Nucleus accumbens (tissue), 56 donors: ENCODE results near the gene SNRPB.

Experiments used
- DNase-seq, 56 donors: peaks; one replicate each; lab custom pipeline; 2025; lab: John Stamatoyannopoulos, UW

The SNRPB gene

DNA sequence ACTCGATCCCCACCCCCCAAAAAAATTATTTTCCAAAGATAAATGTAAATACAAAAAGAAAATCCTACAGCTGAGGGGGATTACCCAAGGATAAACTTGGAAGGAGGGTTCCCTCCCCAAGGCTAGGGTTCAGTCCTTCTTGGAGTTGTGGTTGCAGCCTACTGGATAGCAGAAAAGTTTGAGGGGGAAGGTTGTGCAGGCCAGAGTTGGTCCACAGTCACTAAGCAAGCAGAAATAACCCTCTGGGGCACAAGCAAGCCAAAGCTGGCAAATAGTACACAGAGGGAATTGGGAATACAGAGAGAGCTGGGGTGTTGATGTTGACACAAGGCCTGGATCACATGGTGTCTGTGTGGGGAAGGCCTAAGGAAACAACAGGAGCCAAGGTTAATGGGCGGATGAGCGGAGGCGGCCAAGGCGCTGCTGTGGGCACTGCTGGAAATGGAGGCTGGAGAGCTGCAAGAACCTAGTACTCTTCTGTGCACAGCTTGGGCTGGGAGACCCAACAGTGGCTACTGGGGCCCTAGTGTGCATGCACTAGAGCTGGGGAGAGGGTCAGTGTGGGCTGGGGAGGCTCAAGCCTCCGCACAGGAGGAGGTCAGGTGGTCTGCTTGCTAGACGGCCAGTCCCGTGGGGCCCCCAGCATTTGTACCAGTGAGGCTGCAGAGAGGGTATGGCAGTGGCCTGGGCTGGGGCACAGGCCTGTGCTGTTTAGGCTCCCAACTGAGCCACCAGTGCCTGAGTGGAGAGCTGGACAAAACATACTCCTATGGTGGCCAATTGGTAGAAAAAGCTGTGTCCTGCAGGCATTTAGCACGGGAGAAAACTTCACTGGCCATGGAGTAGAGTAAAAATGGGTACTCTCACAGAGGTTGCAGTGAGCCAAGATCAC lies 5.5 kb upstream of the SNRPB start:
- no peak for DNase-seq

GRCh38 chr20:2473516-2473915 lies 2.9 kb upstream of the SNRPB start:
- no peak for DNase-seq

DNA sequence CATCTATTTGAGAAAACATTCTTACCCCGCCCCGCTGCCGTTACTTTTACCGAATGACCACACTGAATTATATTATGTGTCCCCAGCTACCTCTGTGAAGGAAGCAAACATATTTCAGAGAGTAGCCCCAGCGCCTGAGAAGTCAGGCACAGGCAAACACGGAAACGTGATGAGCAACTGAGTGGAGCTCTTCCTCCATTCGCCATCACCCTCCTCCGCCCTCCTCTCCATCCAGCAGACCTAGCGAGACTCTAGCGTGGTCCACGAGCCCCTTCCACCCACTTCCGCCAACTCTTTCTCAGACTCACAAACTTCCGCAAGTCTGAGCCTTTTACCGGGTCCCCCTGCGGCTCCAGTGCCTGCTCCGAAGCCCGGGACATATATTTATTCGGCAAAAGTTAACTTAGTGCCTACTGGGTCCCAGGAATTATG lies 582 bp downstream of the SNRPB start:
- peak in 22 of 56 donors; percentile 19 to 69 (median 42) for DNase-seq

- no peak for DNase-seq
Measured at GRCh38 chr20:2468581-2469407, 1.8 kb downstream of the SNRPB start.

DNA sequence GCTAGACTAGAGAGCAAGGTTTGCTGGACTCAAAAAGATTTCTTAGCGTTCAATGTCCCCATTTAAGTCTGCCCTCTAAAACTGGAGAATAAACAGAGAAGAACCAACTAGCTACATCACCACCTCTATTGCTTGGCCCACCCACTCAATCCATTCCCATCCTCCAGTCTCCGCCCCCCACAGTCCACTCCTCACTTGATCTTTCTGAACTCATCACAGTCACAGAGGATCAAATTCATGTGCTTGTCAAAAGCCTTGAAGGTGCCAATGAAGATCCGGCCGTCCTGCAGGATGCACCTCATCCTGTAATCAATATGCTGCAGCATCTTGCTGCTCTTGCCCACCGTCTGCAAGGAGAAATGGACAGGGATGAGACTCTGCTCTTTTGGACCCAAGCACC lies 3.2 kb downstream of the SNRPB start:
- no peak for DNase-seq

DNA sequence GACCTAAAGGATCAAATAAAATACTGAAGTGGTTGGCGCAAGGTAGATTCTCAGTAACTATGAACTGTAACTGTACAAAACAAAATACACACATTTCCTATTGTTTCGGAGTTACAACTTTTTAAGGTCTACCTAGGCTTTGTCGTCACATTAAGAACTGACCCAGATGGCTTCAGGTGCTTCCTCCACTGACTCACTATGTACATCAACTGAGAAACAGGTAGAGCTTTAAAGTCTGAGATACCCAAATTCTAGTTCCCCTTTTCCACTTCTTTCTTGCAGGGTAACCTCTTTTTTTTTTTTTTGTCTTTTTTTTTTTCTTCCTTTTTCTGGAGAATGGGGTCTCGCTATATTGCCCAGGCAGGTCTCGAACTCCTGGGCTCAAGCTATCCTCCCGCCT lies 5.5 kb downstream of the SNRPB start:
- no peak for DNase-seq

DNA sequence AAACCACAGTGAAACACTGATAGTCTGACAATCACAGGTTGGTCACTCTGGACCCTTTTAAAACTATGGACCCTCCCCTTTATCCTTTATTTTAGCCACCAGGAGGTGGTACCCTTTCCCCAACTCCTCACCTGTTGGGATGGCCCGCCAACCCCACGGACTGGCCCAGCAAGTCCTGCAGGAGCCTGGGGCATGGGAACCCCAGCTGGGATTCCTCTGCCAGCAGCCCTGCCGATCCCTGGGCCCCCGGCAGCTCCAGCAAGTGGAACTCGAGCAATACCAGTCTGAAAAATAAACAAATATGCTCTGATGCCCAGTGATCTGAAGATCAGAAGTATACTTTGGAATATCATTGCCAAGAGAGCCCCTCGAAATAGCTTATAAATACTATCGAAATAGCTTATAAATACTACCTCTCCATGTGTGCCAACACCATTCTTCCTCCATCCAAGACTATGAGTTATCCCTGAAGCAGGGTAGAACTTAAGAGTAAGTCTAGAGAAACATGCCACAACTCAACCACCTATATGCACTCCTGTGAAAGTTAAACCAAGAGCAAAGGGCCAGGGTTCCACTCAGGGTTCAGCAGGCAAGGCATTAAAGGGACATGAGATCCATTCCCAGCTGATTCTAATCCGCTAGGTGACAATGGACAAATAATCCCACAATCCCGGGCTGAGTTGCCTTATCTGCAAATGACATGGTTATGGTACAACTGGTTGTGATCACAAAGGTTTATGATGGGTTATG lies 6.8 kb downstream of the SNRPB start:
- DNase-seq, result no peak

GRCh38 chr20:2462484-2462883 lies 8.1 kb downstream of the SNRPB start:
- no peak for DNase-seq

DNA sequence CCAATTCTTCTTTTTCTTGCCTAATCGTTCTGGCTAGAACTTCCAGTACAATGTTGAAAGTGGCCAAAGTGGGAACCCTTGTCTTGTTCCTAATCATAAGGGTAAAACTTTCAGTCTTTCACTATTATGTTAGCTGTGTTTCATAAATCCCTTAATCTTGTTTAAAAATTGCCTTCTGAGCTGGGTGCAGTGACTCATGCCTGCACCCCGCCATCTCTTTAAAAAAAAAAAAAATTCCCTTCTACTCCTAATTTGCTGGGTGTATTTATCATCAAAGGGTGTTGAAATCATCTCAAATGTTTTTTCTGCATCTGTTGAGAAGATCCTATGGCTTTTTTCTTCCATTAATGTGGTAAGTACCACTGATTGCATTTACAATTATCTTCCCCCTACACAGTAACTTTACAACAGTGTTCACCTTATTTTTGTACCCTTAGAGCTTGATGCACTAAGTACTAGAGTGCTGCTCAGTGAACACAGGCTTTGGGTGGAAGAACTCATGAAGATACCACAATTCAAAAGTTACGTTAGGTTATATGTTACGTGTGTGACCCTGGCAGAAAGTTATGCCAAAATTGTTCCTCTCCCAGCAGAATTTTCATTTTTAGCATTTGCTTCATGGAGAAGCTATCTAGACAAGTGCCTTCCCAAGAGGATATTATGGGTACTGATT lies 9.7 kb downstream of the SNRPB start:
- no peak for DNase-seq

- no peak for DNase-seq
Measured at GRCh38 chr20:2459981-2460751, 10.4 kb downstream of the SNRPB start.

DNA sequence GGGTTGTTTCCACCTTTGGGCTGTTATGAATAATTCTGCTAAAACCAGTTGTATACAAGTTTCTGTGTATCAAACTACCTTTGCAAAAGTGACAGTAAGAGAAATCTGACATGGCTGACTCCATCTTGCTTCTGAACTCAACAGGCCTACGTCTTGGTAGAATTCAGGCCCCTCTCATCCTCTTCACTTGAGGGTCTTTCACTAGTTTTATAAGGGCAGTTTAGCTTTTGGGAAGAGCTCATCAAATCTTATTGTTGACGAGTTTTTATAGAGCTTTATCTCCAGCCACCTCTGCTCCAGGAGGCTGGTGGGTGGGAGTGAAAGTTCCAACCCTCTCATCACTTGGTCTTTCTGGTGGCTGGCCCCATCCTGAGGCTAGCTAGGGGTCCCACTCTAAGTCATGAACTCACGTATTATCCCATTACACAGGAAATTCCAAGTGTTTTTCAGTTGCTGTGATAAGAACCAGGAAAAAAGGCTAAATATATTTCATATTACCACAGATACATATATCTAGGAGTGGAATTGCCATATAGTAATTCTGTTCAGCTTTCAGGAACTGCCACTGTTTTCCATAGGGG lies 11.6 kb downstream of the SNRPB start:
- no peak for DNase-seq

DNA sequence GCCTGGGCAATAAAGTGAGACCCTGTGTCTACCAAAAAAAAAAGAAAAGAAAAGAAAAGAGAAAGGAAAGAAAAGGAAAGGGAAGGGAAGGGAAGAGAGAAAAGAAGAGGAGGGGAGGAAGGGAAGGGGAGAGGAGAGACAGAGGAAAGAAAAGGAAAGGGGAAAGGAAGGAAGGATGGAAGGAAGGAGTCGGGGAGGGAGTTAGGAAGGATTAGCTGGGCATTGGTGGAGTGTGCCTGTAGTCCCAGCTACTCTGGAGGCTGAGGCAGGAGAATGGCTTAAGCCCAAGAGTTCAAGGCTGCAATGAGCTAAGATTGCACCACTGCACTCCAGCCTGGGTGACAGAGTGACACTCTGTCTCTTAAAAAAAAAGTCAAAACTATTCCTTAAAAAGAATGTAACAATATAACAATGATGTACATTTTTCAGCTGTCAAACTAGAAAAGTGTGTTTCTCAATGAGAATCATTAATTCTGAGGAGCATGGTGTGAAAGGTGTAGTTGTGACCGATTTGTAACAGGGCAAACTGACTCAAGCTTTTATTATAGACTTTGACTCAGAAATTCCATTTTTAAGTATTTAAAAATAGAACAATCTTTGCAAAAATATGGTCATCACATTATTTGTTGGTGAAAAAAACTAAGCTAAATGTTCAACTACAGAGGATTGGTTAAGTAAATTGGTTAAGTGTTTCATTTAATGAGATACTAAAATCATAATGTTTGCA lies 14.7 kb downstream of the SNRPB start:
- DNase-seq, result no peak

GRCh38 chr20:2453792-2454191 lies 16.8 kb downstream of the SNRPB start:
- DNase-seq, result no peak

DNA sequence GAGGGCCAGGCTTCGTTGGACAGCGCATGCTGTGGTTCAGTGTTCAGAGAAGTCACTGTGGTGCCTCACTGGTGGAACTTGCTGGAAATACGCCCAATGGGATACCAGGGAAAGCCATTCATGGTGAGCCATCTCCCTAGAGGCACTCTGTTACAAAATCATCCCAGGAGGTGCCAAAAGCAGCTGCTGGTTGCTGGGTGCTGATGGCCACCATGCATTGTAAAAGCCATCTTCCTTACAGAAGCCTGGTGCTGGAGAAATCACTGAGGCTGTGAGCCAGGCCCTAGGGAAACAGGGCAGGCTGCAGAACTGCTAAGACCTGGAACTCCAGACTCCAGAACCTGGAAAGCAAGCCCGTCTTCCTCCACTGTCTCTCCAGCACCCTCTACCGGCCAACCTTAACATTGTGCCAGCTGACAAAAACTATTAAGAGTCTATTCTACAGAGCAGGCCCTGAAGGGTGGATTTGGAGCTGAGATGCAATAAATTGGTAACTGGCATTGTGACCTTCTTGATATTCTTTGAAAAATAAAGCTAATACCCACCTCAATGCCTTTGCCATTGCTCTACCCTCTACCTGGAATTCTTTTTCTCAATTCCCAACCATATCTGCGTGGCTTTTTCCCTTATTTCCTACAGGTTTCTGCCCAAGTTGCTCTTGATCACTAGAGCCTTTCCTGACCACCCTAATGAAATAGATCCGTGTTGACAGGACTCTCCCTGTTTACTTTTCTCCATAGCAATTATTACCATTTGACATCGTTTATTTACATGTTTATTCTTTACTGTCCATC lies 18.5 kb downstream of the SNRPB start:
- peak in 50 of 56 donors; percentile 3 to 85 (median 42) for DNase-seq

- DNase-seq, result no peak
Measured at GRCh38 chr20:2451422-2451821, 19.2 kb downstream of the SNRPB start.

GRCh38 chr20:2449386-2449785 lies 21.2 kb downstream of the SNRPB start:
- DNase-seq, result no peak

DNA sequence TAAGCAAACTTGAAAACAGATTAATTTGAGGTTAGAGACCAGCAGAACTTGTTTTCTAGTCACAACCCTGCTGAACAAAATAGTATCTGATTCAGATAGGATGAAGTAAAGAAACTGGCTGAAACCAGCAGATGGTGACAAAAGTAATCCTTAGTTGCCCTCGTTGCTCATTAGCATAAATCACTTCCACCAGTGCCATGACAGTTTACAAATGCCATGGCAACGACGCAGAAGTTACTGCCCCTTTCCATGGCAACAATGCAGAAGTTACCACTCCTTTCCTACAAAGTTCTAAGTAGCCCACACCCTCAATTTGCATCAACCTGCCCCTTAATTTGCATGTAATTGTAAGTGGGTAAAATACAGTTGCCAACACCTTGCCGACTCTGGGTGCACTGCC lies 23.7 kb downstream of the SNRPB start:
- DNase-seq, result no peak

DNA sequence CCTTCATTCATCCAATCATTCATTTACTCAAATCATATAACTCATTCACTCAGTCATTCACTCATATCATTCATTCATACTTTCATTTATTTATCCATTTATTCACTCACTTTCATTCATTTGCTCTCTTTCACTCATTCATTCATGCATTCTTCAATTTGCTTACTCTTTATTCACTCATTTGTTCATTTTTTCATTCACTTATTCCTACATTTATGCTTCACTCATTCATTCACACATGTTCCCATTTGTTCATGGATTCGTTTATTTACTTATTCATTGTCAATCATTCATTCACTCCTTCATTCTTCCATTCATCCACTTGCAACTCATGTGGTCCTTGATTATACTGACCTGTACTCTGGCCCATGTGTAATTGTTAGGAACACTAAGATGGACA lies 39.4 kb downstream of the SNRPB start:
- DNase-seq, result no peak
